Sigmoid colon (tissue), 3 donors: ENCODE measurements around the gene PHF1.
"Not testable (repeated sequence)": the region's sequence is repeated elsewhere in the genome, so short reads cannot be mapped to it uniquely, and the experiment has no call there.

ENCODE experiments used
- POLR2A ChIP-seq, 2 donors: fragments of 450-650 bp; IDR thresholded peaks; one replicate each; pipeline ENCODE4 v1.6.1; 2016; ENCODE audit warnings: antibody characterized with exemption in 2 of 2, mild to moderate bottlenecking in 2 of 2, moderate library complexity in 2 of 2
- TF ChIP-seq, protein P1 (sequence below), 4 experiments: fragments of 450-650 bp in 3 of 4; fragments of 200-600 bp in 1 of 4; IDR thresholded peaks; one replicate each; pipeline ENCODE4 v1.5.1; 2016 to 2019; ENCODE audit warnings: antibody characterized with exemption in 4 of 4, mild to moderate bottlenecking in 3 of 4, moderate library complexity in 2 of 4

DNA sequence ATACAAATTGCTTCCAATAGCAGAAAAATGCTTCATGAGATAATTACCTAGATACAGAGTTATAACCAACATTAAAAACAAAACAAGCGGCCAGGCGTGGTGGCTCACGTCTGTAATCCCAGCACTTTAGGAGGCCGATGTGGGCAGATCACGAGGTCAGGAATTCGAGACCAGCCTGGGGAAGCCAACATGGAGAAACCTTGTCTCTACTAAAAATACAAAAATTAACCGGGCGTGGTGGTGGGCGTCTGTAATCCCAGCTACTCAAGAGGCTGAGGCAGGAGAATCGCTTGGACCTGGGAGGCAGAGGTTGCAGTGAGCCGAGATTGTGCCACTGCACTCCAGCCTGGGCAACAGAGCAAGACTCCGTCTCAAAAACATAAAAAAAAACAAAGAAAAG is 47.3 kb upstream of the PHF1 start:
- TF ChIP-seq, protein P1, sequence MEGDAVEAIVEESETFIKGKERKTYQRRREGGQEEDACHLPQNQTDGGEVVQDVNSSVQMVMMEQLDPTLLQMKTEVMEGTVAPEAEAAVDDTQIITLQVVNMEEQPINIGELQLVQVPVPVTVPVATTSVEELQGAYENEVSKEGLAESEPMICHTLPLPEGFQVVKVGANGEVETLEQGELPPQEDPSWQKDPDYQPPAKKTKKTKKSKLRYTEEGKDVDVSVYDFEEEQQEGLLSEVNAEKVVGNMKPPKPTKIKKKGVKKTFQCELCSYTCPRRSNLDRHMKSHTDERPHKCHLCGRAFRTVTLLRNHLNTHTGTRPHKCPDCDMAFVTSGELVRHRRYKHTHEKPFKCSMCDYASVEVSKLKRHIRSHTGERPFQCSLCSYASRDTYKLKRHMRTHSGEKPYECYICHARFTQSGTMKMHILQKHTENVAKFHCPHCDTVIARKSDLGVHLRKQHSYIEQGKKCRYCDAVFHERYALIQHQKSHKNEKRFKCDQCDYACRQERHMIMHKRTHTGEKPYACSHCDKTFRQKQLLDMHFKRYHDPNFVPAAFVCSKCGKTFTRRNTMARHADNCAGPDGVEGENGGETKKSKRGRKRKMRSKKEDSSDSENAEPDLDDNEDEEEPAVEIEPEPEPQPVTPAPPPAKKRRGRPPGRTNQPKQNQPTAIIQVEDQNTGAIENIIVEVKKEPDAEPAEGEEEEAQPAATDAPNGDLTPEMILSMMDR (IDR thresholded peaks at IDR 0.05) = not testable (repeated sequence)
- not testable (repeated sequence) for TF ChIP-seq POLR2A (IDR thresholded peaks at IDR 0.05)
